C4-2B (cell line): ENCODE measurements around the gene PLA2G12A.

Experiments
- H3K27ac ChIP-seq: fragments of 450-650 bp; 2 replicates; pipeline ENCODE4 v1.5.1; 2017
- CTCF ChIP-seq: fragments of 450-650 bp; conservative IDR thresholded peaks from 2 replicates; pipeline ENCODE4 v1.5.1; 2017; ENCODE audit warnings: mild to moderate bottlenecking
- ZFX ChIP-seq: fragments of 450-650 bp; IDR thresholded peaks from 2 replicates; pipeline ENCODE4 v1.6.1; 2017

PLA2G12A gene

GRCh38 chr4:109708990-109709389 lies 20.9 kb downstream of the PLA2G12A start:
- no peak for TF ChIP-seq CTCF
- TF ChIP-seq ZFX, result no peak

GRCh38 chr4:109708435-109708834 lies 21.4 kb downstream of the PLA2G12A start:
- TF ChIP-seq CTCF, result no peak
- no peak for TF ChIP-seq ZFX
- H3K27ac ChIP-seq, result no peak overlapping the region

More at GRCh38 chr4:109708990-109709389, 20.9 kb downstream of the PLA2G12A start:
- no peak overlapping the region for H3K27ac ChIP-seq

- H3K27ac ChIP-seq, result peak overlapping the region; percentile 52
Measured at GRCh38 chr4:109703664-109704361, 26.1 kb downstream of the PLA2G12A start.

GRCh38 chr4:109702950-109703663 lies 26.8 kb downstream of the PLA2G12A start, which contains the start of gene CASP6:
Gene CASP6 (minus strand): TSS chr4:109703445. CDS start chr4:109703395, 50 bp downstream.
- TF ChIP-seq CTCF (peak; percentile 69), ZFX (0 out of 2 replicates have a peak, but pooled peaks have one; percentile 8)
- peak within 1 kb of the TSS; percentile 52 for H3K27ac ChIP-seq

More at GRCh38 chr4:109703664-109704361, 26.1 kb downstream of the PLA2G12A start:
- TF ChIP-seq ZFX (no peak), CTCF (no peak)

GRCh38 chr4:109701566-109702410 lies 28.1 kb downstream of the PLA2G12A start:
- H3K27ac ChIP-seq, result no peak overlapping the region
- TF ChIP-seq CTCF, result no peak
- no peak for TF ChIP-seq ZFX

- peak overlapping the region; percentile 12; the same call in 1 of the 2 replicates for H3K27ac ChIP-seq
- TF ChIP-seq ZFX, result no peak
- TF ChIP-seq CTCF, result no peak
Measured at GRCh38 chr4:109699553-109700225, 30.2 kb downstream of the PLA2G12A start.
